ENCODE results near the gene RNASEL. TPM values are rescaled to one million over a fixed set of nuclear protein-coding genes. Genes with fewer than 3 reads are reported as not detected.
"Not testable (repeated sequence)": the region's sequence is repeated elsewhere in the genome, so short reads cannot be mapped to it uniquely, and the experiment has no call there.

RNASEL gene
- 0.25 and 0.39 TPM in 2 replicates for total RNA-seq

GRCh38 chr1:182588500-182589396, at the start of gene RNASEL:
TSS of gene RNASEL (minus strand) at chr1:182589256. CDS start at chr1:182586806, 2,450 bp downstream.
- DNase-seq (ENCODE audit: low read depth in 2 of 2): peak; percentile 31 to 35

GRCh38 chr1:182637769-182638168, 48.7 kb upstream of the RNASEL start:
- DNase-seq (ENCODE audit: low read depth in 2 of 2): no peak

GRCh38 chr1:182635871-182636270, 46.8 kb upstream of the RNASEL start:
- no peak for DNase-seq (ENCODE audit: low read depth in 2 of 2)

GRCh38 chr1:182634306-182635072, 45.4 kb upstream of the RNASEL start:
- DNase-seq (ENCODE audit: low read depth in 2 of 2): no peak

- peak in 1 of 2 donors; percentile 7 for DNase-seq (ENCODE audit: low read depth in 2 of 2)
These were observed 44.7 kb upstream of the RNASEL start for GRCh38 chr1:182633657-182634281.

- no peak for DNase-seq (ENCODE audit: low read depth in 2 of 2)
These were observed 44.0 kb upstream of the RNASEL start for GRCh38 chr1:182633031-182633430.

- DNase-seq (ENCODE audit: low read depth in 2 of 2): not testable (repeated sequence)
These were observed 43.4 kb upstream of the RNASEL start for GRCh38 chr1:182632441-182632857.

GRCh38 chr1:182631954-182632353, 42.9 kb upstream of the RNASEL start:
- no peak for DNase-seq (ENCODE audit: low read depth in 2 of 2)

GRCh38 chr1:182631053-182631677, 42.1 kb upstream of the RNASEL start:
- DNase-seq (ENCODE audit: low read depth in 2 of 2): no peak

GRCh38 chr1:182630586-182630985, 41.5 kb upstream of the RNASEL start:
- no peak for DNase-seq (ENCODE audit: low read depth in 2 of 2)

- DNase-seq (ENCODE audit: low read depth in 2 of 2): no peak
These were observed 40.5 kb upstream of the RNASEL start for GRCh38 chr1:182629499-182630096.

GRCh38 chr1:182629080-182629479, 40.0 kb upstream of the RNASEL start:
- DNase-seq (ENCODE audit: low read depth in 2 of 2): no peak

GRCh38 chr1:182628657-182629056, 39.6 kb upstream of the RNASEL start:
- no peak for DNase-seq (ENCODE audit: low read depth in 2 of 2)

GRCh38 chr1:182627622-182628021, 38.6 kb upstream of the RNASEL start:
- no peak for DNase-seq (ENCODE audit: low read depth in 2 of 2)

GRCh38 chr1:182626527-182626926, 37.5 kb upstream of the RNASEL start:
- no peak for DNase-seq (ENCODE audit: low read depth in 2 of 2)

GRCh38 chr1:182625719-182626504, 36.9 kb upstream of the RNASEL start:
- DNase-seq (ENCODE audit: low read depth in 2 of 2): no peak

GRCh38 chr1:182625024-182625423, 36.0 kb upstream of the RNASEL start:
- DNase-seq (ENCODE audit: low read depth in 2 of 2): no peak

- DNase-seq (ENCODE audit: low read depth in 2 of 2): no peak
These were observed 35.5 kb upstream of the RNASEL start for GRCh38 chr1:182624577-182624976.

GRCh38 chr1:182622901-182623528, 34.0 kb upstream of the RNASEL start:
- no peak for DNase-seq (ENCODE audit: low read depth in 2 of 2)

GRCh38 chr1:182621906-182622305, 32.9 kb upstream of the RNASEL start:
- DNase-seq (ENCODE audit: low read depth in 2 of 2): no peak
